Measurements from ENCODE around the gene S1PR4.
"Not testable (repeated sequence)": the region's sequence is repeated elsewhere in the genome, so short reads cannot be mapped to it uniquely, and the experiment has no call there.

The S1PR4 gene

GRCh38 chr19:3189702-3190469, 11.3 kb downstream of the S1PR4 start:
- Histone ChIP-seq H3K4me3 (replicated peaks; ENCODE audit: low read depth, low read length) (no peak overlapping the region), H3K36me3 (ENCODE audit: control insufficient read depth, insufficient read depth, low read length) (peaks cover 11% of the 10 kb centered on the region), H3K27me3 (replicated peaks; ENCODE audit: control insufficient read depth, insufficient read depth, low read length) (no peaks in the 10 kb centered on the region)
- DNase-seq (ENCODE audit: extremely low read depth, insufficient read length) = peak; percentile 6
- no peak for TF ChIP-seq CTCF (IDR thresholded peaks at IDR 0.05; ENCODE audit: insufficient read depth, low read length, poor library complexity, severe bottlenecking)

GRCh38 chr19:3190470-3190770, 11.9 kb downstream of the S1PR4 start:
- Histone ChIP-seq H3K36me3 (ENCODE audit: control insufficient read depth, insufficient read depth, low read length) (peaks cover 11% of the 10 kb centered on the region), H3K27me3 (replicated peaks; ENCODE audit: control insufficient read depth, insufficient read depth, low read length) (no peaks in the 10 kb centered on the region), H3K4me3 (replicated peaks; ENCODE audit: low read depth, low read length) (no peak overlapping the region)
- DNase-seq (ENCODE audit: extremely low read depth, insufficient read length) = peak; percentile 10
- TF ChIP-seq CTCF (IDR thresholded peaks at IDR 0.05; ENCODE audit: insufficient read depth, low read length, poor library complexity, severe bottlenecking) = no peak

- peak; percentile 9 for DNase-seq (ENCODE audit: extremely low read depth, insufficient read length)
- TF ChIP-seq CTCF (IDR thresholded peaks at IDR 0.05; ENCODE audit: insufficient read depth, low read length, poor library complexity, severe bottlenecking) = no peak
- Histone ChIP-seq H3K27me3 (replicated peaks; ENCODE audit: control insufficient read depth, insufficient read depth, low read length) (no peaks in the 10 kb centered on the region), H3K36me3 (ENCODE audit: control insufficient read depth, insufficient read depth, low read length) (peaks cover 11% of the 10 kb centered on the region), H3K4me3 (replicated peaks; ENCODE audit: low read depth, low read length) (no peak overlapping the region)
Measured at GRCh38 chr19:3190921-3191805, 12.6 kb downstream of the S1PR4 start.

- not testable (repeated sequence) for H3K4me3 ChIP-seq (replicated peaks; ENCODE audit: low read depth, low read length); H3K27me3 ChIP-seq (replicated peaks; ENCODE audit: control insufficient read depth, insufficient read depth, low read length); DNase-seq (ENCODE audit: extremely low read depth, insufficient read length)
- peaks cover 15% of the 10 kb centered on the region for H3K36me3 ChIP-seq (ENCODE audit: control insufficient read depth, insufficient read depth, low read length)
Measured at GRCh38 chr19:3191806-3192104, 13.2 kb downstream of the S1PR4 start.

- H3K4me3 ChIP-seq (replicated peaks; ENCODE audit: low read depth, low read length) = no peak overlapping the region
- peak; percentile 17 for DNase-seq (ENCODE audit: extremely low read depth, insufficient read length)
- peaks cover 18% of the 10 kb centered on the region for H3K36me3 ChIP-seq (ENCODE audit: control insufficient read depth, insufficient read depth, low read length)
- no peak for TF ChIP-seq CTCF (IDR thresholded peaks at IDR 0.05; ENCODE audit: insufficient read depth, low read length, poor library complexity, severe bottlenecking)
- H3K27me3 ChIP-seq (replicated peaks; ENCODE audit: control insufficient read depth, insufficient read depth, low read length) = no peaks in the 10 kb centered on the region
Measured at GRCh38 chr19:3192228-3192635, 13.7 kb downstream of the S1PR4 start.

- H3K4me3 ChIP-seq (replicated peaks; ENCODE audit: low read depth, low read length) = no peak overlapping the region
- no peak for DNase-seq (ENCODE audit: extremely low read depth, insufficient read length)
- no peak for TF ChIP-seq CTCF (IDR thresholded peaks at IDR 0.05; ENCODE audit: insufficient read depth, low read length, poor library complexity, severe bottlenecking)
- H3K36me3 ChIP-seq (ENCODE audit: control insufficient read depth, insufficient read depth, low read length) = peaks cover 18% of the 10 kb centered on the region
- H3K27me3 ChIP-seq (replicated peaks; ENCODE audit: control insufficient read depth, insufficient read depth, low read length) = no peaks in the 10 kb centered on the region
Measured at GRCh38 chr19:3192684-3193083, 14.1 kb downstream of the S1PR4 start.
